DOHH2 (cell line): ENCODE measurements around the gene TMEM154.

ENCODE experiments used
- EZH2phosphoT487 ChIP-seq: fragments of 200-600 bp; sonication (generic); IDR thresholded peaks from 2 replicates; pipeline ENCODE4 v1.6.1; 2017; ENCODE audit warnings: borderline replicate concordance, mild to moderate bottlenecking, antibody characterized with exemption, low read length, moderate library complexity, mixed read lengths
- TF ChIP-seq, protein P1 (sequence below): fragments of 200-600 bp; sonication (generic); IDR thresholded peaks from one replicate; pipeline ENCODE4 v1.5.1; 2014; ENCODE audit warnings: antibody characterized with exemption, mild to moderate bottlenecking, low read depth, low read length; ENCODE audit not compliant: poor library complexity, severe bottlenecking

DNA sequence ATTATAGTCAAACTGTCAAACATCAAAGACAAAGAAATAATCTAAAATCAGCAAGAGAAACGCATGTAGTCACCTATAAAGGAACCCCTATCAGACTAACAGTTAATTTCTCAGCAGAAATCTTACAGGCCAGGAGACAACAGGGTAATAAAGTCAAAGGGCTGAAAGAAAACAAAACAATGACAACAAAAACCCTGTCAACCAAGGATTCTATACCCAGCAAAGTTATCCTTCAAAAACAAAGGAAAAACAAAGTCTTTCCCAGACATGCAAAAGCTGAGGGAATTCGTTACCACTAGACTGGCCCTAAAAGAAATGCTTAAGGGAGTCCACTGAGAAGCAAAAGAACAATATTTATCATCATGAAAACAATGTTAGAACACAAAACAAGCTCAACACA lies 22.1 kb downstream of the TMEM154 start:
- TF ChIP-seq, protein P1, sequence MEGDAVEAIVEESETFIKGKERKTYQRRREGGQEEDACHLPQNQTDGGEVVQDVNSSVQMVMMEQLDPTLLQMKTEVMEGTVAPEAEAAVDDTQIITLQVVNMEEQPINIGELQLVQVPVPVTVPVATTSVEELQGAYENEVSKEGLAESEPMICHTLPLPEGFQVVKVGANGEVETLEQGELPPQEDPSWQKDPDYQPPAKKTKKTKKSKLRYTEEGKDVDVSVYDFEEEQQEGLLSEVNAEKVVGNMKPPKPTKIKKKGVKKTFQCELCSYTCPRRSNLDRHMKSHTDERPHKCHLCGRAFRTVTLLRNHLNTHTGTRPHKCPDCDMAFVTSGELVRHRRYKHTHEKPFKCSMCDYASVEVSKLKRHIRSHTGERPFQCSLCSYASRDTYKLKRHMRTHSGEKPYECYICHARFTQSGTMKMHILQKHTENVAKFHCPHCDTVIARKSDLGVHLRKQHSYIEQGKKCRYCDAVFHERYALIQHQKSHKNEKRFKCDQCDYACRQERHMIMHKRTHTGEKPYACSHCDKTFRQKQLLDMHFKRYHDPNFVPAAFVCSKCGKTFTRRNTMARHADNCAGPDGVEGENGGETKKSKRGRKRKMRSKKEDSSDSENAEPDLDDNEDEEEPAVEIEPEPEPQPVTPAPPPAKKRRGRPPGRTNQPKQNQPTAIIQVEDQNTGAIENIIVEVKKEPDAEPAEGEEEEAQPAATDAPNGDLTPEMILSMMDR: no peak
- TF ChIP-seq EZH2phosphoT487: no peak
